Neural progenitor cell (in vitro differentiated cells): Measurements from ENCODE around the gene C1QTNF2. TPM values are rescaled to one million over a fixed set of nuclear protein-coding genes. Genes with fewer than 3 reads are reported as not detected.

ENCODE experiments used
- DNase-seq: peaks from one replicate; pipeline ENCODE4 v3.0.0-alpha.2; 2016; ENCODE audit warnings: low spot score
- H2AFZ ChIP-seq: fragments of 200-600 bp; sonication (generic); replicated peaks from 2 replicates; pipeline ENCODE4 v1.6.1; 2016; ENCODE audit warnings: antibody characterized with exemption
- H3F3A ChIP-seq: fragments of 200-600 bp; sonication (generic); 2 replicates; pipeline ENCODE4 v1.6.1; 2016; ENCODE audit warnings: antibody characterized with exemption, low read depth
- H3K27ac ChIP-seq: fragments of 200-600 bp; sonication (generic); 2 replicates; pipeline ENCODE4 v1.5.1; 2016; ENCODE audit warnings: mild to moderate bottlenecking
- H3K27me3 ChIP-seq: fragments of 200-600 bp; sonication (generic); 2 replicates; pipeline ENCODE4 v1.6.1; 2016; ENCODE audit warnings: mild to moderate bottlenecking, moderate library complexity
- H3K36me3 ChIP-seq: fragments of 200-600 bp; sonication (generic); 2 replicates; pipeline ENCODE4 v1.5.1; 2016
- H3K4me1 ChIP-seq: fragments of 200-600 bp; sonication (generic); 2 replicates; pipeline ENCODE4 v1.6.1; 2016; ENCODE audit warnings: mixed run types
- H3K4me2 ChIP-seq: fragments of 200-600 bp; sonication (generic); 2 replicates; pipeline ENCODE4 v1.6.1; 2016
- H3K4me3 ChIP-seq: fragments of 200-600 bp; sonication (generic); 2 replicates; pipeline ENCODE4 v1.5.1; 2016
- H3K79me2 ChIP-seq: fragments of 200-600 bp; sonication (generic); 2 replicates; pipeline ENCODE4 v1.6.1; 2016; ENCODE audit warnings: low read depth
- H3K9ac ChIP-seq: fragments of 200-600 bp; sonication (generic); 2 replicates; pipeline ENCODE4 v1.6.1; 2016
- H3K9me3 ChIP-seq: fragments of 200-600 bp; sonication (generic); 2 replicates; pipeline ENCODE4 v1.5.1; 2016; ENCODE audit warnings: low read depth
- H4K20me1 ChIP-seq: fragments of 200-600 bp; sonication (generic); 2 replicates; pipeline ENCODE4 v1.6.1; 2016; ENCODE audit warnings: low read depth
- H3K27ac Mint-ChIP-seq: 3 replicates; pipeline ENCODE4 v1.8.0; 2021; ENCODE audit warnings: mixed read lengths
- H3K27me3 Mint-ChIP-seq: 2 replicates; pipeline ENCODE4 v1.8.0; 2022; ENCODE audit warnings: low read depth, mild to moderate bottlenecking, inconsistent platforms, moderate library complexity, mixed read lengths; ENCODE audit not compliant: insufficient read depth
- H3K36me3 Mint-ChIP-seq: 3 replicates; pipeline ENCODE4 v1.8.0; 2021; ENCODE audit warnings: mixed read lengths
- H3K4me1 Mint-ChIP-seq: 3 replicates; pipeline ENCODE4 v1.8.0; 2021; ENCODE audit warnings: mixed read lengths
- H3K4me3 Mint-ChIP-seq: 3 replicates; pipeline ENCODE4 v1.8.0; 2021; ENCODE audit warnings: mild to moderate bottlenecking, moderate library complexity, mixed read lengths
- H3K9me3 Mint-ChIP-seq: 3 replicates; pipeline ENCODE4 v1.8.0; 2020; ENCODE audit warnings: mixed read lengths
- CTCF ChIP-seq: fragments of 200-600 bp; sonication (generic); IDR thresholded peaks from 2 replicates; pipeline ENCODE4 v1.5.1; 2017; ENCODE audit warnings: antibody characterized with exemption, mild to moderate bottlenecking
- EZH2 ChIP-seq: fragments of 200-600 bp; sonication (generic); IDR thresholded peaks from 2 replicates; pipeline ENCODE4 v1.6.1; 2017; ENCODE audit warnings: antibody characterized with exemption, mild to moderate bottlenecking, moderate library complexity
- EZH2phosphoT487 ChIP-seq: fragments of 200-600 bp; sonication (generic); IDR thresholded peaks from 2 replicates; pipeline ENCODE4 v1.6.1; 2017; ENCODE audit warnings: antibody characterized with exemption
- total RNA-seq: library from RNA; depleted of rRNA; stranded (reverse); fragments of >200 nt; gene quantifications from 2 replicates; pipeline ENCODE4 v1.2.3, GENCODE V29; 2015; ENCODE audit warnings: low replicate concordance

C1QTNF2 gene
- total RNA-seq, 1 donor from 2014 or later: 0.06 TPM

- Histone ChIP-seq H3K27me3 (no peaks in the 10 kb centered on the region), H3K9ac (peak within 1 kb of the TSS; percentile 83), H4K20me1 (peaks cover 21% of the 10 kb centered on the region), H3K9me3 (no peaks in the 10 kb centered on the region), H3K4me1 (peaks cover 32% of the 10 kb centered on the region), H3K4me2 (peak within 1 kb of the TSS; percentile 96), H3F3A (peaks cover 15% of the 10 kb centered on the region), H3K4me3 (peak within 1 kb of the TSS; percentile 86), H2AFZ (peak within 1 kb of the TSS; percentile 85), H3K36me3 (peaks cover 11% of the 10 kb centered on the region), H3K27ac (peak within 1 kb of the TSS; percentile 58), H3K79me2 (peaks cover 47% of the 10 kb centered on the region)
- Mint-ChIP-seq H3K4me1 (peaks cover 41% of the 10 kb centered on the region), H3K27ac (peak within 1 kb of the TSS; percentile 82), H3K9me3 (no peaks in the 10 kb centered on the region), H3K4me3 (peak within 1 kb of the TSS; percentile 96), H3K27me3 (no peaks in the 10 kb centered on the region), H3K36me3 (peaks cover 2% of the 10 kb centered on the region)
- DNase-seq: peak; percentile 96
- TF ChIP-seq CTCF: no peak
- TF ChIP-seq EZH2: no peak
- TF ChIP-seq EZH2phosphoT487: no peak
Measured at GRCh38 chr5:160418561-160419457, 48.4 kb upstream of the C1QTNF2 start, which contains the start of gene SLU7. Gene SLU7 (minus strand): TSS chr5:160419081. CDS start chr5:160415294, 3,787 bp downstream.

- peak within 1 kb of the TSS; percentile 94 for H3K4me3 Mint-ChIP-seq
- H3K9ac ChIP-seq: peak within 1 kb of the TSS; percentile 99
- H3K36me3 Mint-ChIP-seq: peaks cover 17% of the 10 kb centered on the region
- no peaks in the 10 kb centered on the region for H3K27me3 ChIP-seq
- peak within 1 kb of the TSS; percentile 92 for H3K4me3 ChIP-seq
- peaks cover 3% of the 10 kb centered on the region for H3K36me3 ChIP-seq
- H3K27ac ChIP-seq: peak within 1 kb of the TSS; percentile 89
- H3F3A ChIP-seq: peaks cover 23% of the 10 kb centered on the region
- H3K27me3 Mint-ChIP-seq: no peaks in the 10 kb centered on the region
- peak within 1 kb of the TSS; percentile 89 for H2AFZ ChIP-seq
- peak within 1 kb of the TSS; percentile 97 for H3K27ac Mint-ChIP-seq
- H3K9me3 Mint-ChIP-seq: no peaks in the 10 kb centered on the region
- peaks cover 49% of the 10 kb centered on the region for H3K79me2 ChIP-seq
- H3K4me1 Mint-ChIP-seq: peaks cover 24% of the 10 kb centered on the region
- TF ChIP-seq EZH2phosphoT487 (no peak), EZH2 (no peak), CTCF (no peak)
- H3K4me2 ChIP-seq: peak within 1 kb of the TSS; percentile 100
- no peaks in the 10 kb centered on the region for H3K9me3 ChIP-seq
- peak; percentile 95 for DNase-seq
- H4K20me1 ChIP-seq: peaks cover 18% of the 10 kb centered on the region
- peaks cover 25% of the 10 kb centered on the region for H3K4me1 ChIP-seq
Measured at GRCh38 chr5:160399402-160400353, 29.3 kb upstream of the C1QTNF2 start, which contains the start of gene FAM200C. Gene FAM200C (minus strand): TSS chr5:160400054. CDS start chr5:160395490, 4,564 bp downstream.

GRCh38 chr5:160398806-160399205 is 28.4 kb upstream of the C1QTNF2 start:
- Histone ChIP-seq H3K4me3 (peak overlapping the region; percentile 92), H3K36me3 (peaks cover 3% of the 10 kb centered on the region), H3K4me2 (peak overlapping the region; percentile 100), H2AFZ (no peak overlapping the region), H3K4me1 (peaks cover 25% of the 10 kb centered on the region), H3K27me3 (no peaks in the 10 kb centered on the region), H4K20me1 (peaks cover 23% of the 10 kb centered on the region), H3F3A (peaks cover 23% of the 10 kb centered on the region), H3K27ac (no peak overlapping the region), H3K9ac (peak overlapping the region; percentile 99), H3K9me3 (no peaks in the 10 kb centered on the region), H3K79me2 (peaks cover 56% of the 10 kb centered on the region)
- Mint-ChIP-seq H3K9me3 (no peaks in the 10 kb centered on the region), H3K36me3 (peaks cover 21% of the 10 kb centered on the region), H3K27ac (peak overlapping the region; percentile 97), H3K4me3 (peak overlapping the region; percentile 94), H3K27me3 (no peaks in the 10 kb centered on the region), H3K4me1 (peaks cover 24% of the 10 kb centered on the region)
- no peak for DNase-seq
- TF ChIP-seq EZH2: no peak
- no peak for TF ChIP-seq EZH2phosphoT487
- TF ChIP-seq CTCF: no peak
